PFSK-1 (cell line): Measurements from ENCODE around the gene GSTO1.

Experiments used
- FOXP2 ChIP-seq: optimal IDR thresholded peaks from 2 replicates; pipeline ENCODE3; 2011; ENCODE audit warnings: borderline replicate concordance, control low read depth, inconsistent platforms; ENCODE audit not compliant: insufficient read depth; ENCODE audit errors: extremely low read length, extremely low read depth
- POLR2AphosphoS5 ChIP-seq: IDR thresholded peaks from 2 replicates; pipeline ENCODE4 v1.6.1; 2012; ENCODE audit warnings: low read depth, mild to moderate bottlenecking, control low read depth, low read length, moderate library complexity
- SIN3A ChIP-seq: IDR thresholded peaks from 2 replicates; pipeline ENCODE4 v1.6.1; 2012; ENCODE audit warnings: mild to moderate bottlenecking, low read length, moderate library complexity, borderline replicate concordance; ENCODE audit not compliant: insufficient read depth
- TAF1 ChIP-seq: IDR thresholded peaks from 2 replicates; pipeline ENCODE4 v1.6.1; 2012; ENCODE audit warnings: low read length, control low read depth, borderline replicate concordance; ENCODE audit not compliant: insufficient read depth
- TF ChIP-seq, protein P1 (sequence below), 2 experiments: IDR thresholded peaks; 2 replicates each; pipeline versions ENCODE4 v1.6.1 to v1.8.0; 2011 to 2012; ENCODE audit warnings: low read depth in 2 of 2, low read length in 2 of 2, control low read depth in 1 of 2, inconsistent platforms in 1 of 2, mild to moderate bottlenecking in 1 of 2, moderate library complexity in 1 of 2; ENCODE audit not compliant: insufficient read depth in 1 of 2

GSTO1 gene

DNA sequence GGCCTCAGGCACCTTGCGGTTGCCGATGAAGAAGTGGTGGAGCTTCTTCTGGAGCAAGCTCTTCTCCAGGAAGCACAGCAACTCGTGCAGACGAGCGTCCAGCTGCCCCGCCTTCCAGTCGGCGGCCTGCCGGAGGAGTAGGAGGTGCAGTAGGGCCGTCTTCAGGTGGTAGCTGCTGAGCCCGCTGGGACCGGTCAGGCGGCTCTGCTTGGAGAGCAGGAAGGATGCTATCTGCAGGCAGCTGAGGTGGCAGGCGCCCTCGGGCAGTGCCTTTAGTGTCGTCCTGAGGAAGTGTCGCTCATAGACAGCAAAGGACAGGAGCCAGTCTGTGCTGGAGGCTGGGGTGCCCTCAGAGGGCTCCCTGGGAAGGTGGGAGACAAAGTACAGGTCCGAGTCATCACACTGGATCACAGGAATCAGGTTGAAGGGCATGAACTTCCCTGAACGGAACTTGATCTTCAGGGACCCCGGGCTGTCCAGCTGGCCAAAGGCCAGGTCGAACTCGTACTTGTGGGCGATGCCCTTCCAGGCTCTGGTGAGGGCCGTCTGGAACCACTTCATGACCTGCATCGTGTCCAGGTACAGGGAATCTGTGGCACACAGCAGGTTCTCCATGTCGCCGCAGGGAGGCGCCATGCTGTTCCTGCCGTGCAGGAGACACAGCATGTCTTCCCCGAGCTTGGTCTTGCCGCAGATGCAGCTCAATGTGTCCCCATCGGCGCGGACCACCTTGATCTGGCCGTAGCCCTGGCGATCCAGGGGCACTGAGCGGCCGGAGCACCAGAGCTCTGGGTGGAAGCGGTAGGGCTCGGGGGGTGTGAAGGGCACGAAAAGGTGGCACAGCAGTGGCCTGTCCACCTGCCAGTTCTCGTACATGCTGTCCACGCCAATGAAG is 60.1 kb downstream of the GSTO1 start:
- TF ChIP-seq TAF1: no peak
- TF ChIP-seq, protein P1, sequence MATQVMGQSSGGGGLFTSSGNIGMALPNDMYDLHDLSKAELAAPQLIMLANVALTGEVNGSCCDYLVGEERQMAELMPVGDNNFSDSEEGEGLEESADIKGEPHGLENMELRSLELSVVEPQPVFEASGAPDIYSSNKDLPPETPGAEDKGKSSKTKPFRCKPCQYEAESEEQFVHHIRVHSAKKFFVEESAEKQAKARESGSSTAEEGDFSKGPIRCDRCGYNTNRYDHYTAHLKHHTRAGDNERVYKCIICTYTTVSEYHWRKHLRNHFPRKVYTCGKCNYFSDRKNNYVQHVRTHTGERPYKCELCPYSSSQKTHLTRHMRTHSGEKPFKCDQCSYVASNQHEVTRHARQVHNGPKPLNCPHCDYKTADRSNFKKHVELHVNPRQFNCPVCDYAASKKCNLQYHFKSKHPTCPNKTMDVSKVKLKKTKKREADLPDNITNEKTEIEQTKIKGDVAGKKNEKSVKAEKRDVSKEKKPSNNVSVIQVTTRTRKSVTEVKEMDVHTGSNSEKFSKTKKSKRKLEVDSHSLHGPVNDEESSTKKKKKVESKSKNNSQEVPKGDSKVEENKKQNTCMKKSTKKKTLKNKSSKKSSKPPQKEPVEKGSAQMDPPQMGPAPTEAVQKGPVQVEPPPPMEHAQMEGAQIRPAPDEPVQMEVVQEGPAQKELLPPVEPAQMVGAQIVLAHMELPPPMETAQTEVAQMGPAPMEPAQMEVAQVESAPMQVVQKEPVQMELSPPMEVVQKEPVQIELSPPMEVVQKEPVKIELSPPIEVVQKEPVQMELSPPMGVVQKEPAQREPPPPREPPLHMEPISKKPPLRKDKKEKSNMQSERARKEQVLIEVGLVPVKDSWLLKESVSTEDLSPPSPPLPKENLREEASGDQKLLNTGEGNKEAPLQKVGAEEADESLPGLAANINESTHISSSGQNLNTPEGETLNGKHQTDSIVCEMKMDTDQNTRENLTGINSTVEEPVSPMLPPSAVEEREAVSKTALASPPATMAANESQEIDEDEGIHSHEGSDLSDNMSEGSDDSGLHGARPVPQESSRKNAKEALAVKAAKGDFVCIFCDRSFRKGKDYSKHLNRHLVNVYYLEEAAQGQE (IDR thresholded peaks at IDR 0.05; ENCODE audit: insufficient read depth in 1 of 2, low read depth in 2 of 2, low read length in 2 of 2): no peak
- no peak for TF ChIP-seq POLR2AphosphoS5
- no peak for TF ChIP-seq SIN3A
- no peak for TF ChIP-seq FOXP2

DNA sequence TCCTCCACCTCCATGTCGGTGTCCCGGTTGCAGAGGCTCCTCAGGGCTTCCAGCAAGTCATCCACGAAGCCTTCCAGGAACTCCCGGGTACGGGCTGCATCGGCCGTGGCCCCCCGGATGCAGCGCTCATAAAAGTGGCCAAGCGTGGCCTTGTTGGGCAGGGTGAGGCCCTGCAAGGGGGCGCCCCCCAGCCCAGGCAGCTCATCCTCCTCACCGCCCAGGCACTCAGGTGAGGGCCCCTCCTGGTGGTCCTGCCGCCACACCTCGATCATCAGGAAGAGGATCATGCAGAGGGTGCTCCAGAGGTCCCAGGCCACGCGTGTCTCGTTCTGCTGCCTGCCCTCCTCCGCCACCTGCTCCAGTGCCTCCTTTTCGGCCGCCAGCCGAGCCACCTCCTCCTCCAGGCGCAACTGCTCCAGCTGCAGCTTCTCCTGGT is 60.8 kb downstream of the GSTO1 start:
- TF ChIP-seq, protein P1 (IDR thresholded peaks at IDR 0.05; ENCODE audit: insufficient read depth in 1 of 2, low read depth in 2 of 2, low read length in 2 of 2): no peak
- no peak for TF ChIP-seq POLR2AphosphoS5
- TF ChIP-seq FOXP2: no peak
- TF ChIP-seq SIN3A: no peak
- TF ChIP-seq TAF1: no peak

DNA sequence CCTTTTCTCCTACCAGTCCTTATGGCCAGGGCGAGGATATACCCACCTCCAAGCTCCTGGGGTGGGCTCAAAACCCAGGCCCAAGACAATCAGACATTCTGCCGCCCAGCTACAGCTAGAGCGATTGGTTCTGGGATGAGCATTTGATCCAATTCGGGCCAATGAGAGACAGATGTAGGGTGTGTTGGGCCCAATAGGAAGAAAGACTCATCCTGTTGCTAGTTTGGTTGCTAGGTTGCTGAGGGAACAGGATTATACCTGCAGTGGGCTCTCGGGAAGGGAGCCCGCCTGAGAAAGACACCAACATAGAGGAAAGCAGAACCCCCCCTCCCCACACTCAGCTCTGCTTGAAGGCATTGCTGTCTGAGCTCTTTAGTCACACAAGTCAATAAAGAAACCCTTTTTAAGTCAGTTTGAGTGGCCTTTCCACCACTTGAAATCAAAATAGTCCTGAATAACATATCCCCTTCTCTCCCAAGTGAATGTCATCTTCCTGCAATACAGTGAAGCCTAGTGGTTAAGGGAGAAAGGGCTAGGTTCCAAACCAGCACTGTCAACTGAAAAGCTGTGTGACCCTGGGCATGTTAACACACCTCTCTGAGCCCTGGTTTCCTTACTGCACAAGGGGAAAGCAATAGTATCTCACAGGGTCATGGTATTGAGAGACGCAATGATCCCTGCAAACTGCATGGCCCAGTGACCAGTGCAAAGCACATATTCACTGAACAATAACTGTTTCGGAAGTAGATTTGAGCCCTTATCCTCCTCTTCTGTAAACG is 61.8 kb downstream of the GSTO1 start:
- TF ChIP-seq FOXP2: no peak
- TF ChIP-seq POLR2AphosphoS5: no peak
- no peak for TF ChIP-seq TAF1
- TF ChIP-seq, protein P1 (IDR thresholded peaks at IDR 0.05; ENCODE audit: insufficient read depth in 1 of 2, low read depth in 2 of 2, low read length in 2 of 2): no peak
- TF ChIP-seq SIN3A: no peak
